ENCODE results near the gene ANKRD11. TPM values are rescaled to one million over a fixed set of nuclear protein-coding genes. Genes with fewer than 3 reads are reported as not detected.

The ANKRD11 gene
- total RNA-seq, 1 experiment from 2014 or later: 266 TPM

DNA sequence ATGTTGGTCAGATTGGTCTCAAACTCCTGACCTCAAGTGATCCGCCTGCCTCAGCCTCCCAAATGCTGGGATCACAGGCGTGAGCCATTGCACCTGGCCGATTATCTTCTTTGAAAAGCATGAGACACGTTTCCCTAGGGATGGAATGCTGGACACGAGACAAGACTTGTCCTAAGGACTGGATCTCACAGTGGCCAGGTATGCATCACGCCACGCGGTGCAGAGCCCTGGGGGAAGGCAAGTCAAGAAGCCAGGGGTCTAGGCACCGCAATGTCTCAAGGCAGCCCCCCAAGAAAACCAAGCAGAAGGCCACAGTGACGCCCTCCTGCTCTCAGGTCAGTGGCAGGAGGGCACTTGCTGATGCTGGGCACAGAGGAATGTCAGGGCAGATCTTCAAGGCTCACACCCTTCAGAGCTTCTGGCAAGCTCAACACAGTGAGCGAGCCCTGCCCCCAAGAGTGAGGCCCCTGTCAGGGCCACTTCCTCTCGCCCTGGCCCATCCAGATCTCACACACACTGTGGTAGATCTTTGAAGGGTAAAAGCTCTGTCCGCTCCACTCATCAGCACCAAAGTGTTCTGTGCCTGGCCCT is 138.2 kb downstream of the ANKRD11 start:
- Histone ChIP-seq H3K36me3 (ENCODE audit: control insufficient read depth in 1 of 2, insufficient read depth in 2 of 2, low read length in 2 of 2) (no peaks in the 10 kb centered on the region), H2AFZ (ENCODE audit: low read depth, low read length, poor library complexity, severe bottlenecking) (no peak overlapping the region), H3K27ac (ENCODE audit: low read depth, low read length) (no peak overlapping the region), H3K27me3 (ENCODE audit: insufficient read depth, low read length) (no peaks in the 10 kb centered on the region), H4K20me1 (ENCODE audit: insufficient read depth) (peaks cover 39% of the 10 kb centered on the region; the same call in 1 of the 2 replicates), H3K9ac (ENCODE audit: low read length) (no peak overlapping the region), H3K4me2 (ENCODE audit: low read length) (no peak overlapping the region), H3K4me3 (replicated peaks in 1 of 2; ENCODE audit: low read depth in 1 of 2, low read length in 2 of 2) (no peak overlapping the region), H3K4me1 (ENCODE audit: control insufficient read depth in 1 of 2, insufficient read depth in 2 of 2, low read length in 2 of 2) (peaks cover 3 to 42% of the 10 kb centered on the region in 2 experiments; a peak in 3 of 4 replicates), H3K9me3 (ENCODE audit: control insufficient read depth in 1 of 2, insufficient read depth in 1 of 2, low read depth in 1 of 2, low read length in 2 of 2) (no peaks in the 10 kb centered on the region), H3K79me2 (ENCODE audit: insufficient read depth, low read length) (peaks cover 100% of the 10 kb centered on the region), H3K9me2 (ENCODE audit: insufficient read depth) (no peaks in the 10 kb centered on the region)
- ATAC-seq (no peak), DNase-seq (ENCODE audit: low read depth, low spot score) (no peak)
- BruUV-seq (replicated peaks): no TSS peak
- ChIA-PET CTCF (no interaction called here), RAD21 (ENCODE audit: low non-redundant PET in 1 of 2, low total read pairs in 2 of 2, uncharacterized antibody in 2 of 2, unreplicated experiment in 2 of 2) (no interaction called here), POLR2A (no interaction called here)
- TF ChIP-seq EZH2 (IDR thresholded peaks at IDR 0.05): no peak
- no peak for TF ChIP-seq RAD21 (IDR thresholded peaks at IDR 0.05; ENCODE audit: low read depth)
- TF ChIP-seq, protein P1, sequence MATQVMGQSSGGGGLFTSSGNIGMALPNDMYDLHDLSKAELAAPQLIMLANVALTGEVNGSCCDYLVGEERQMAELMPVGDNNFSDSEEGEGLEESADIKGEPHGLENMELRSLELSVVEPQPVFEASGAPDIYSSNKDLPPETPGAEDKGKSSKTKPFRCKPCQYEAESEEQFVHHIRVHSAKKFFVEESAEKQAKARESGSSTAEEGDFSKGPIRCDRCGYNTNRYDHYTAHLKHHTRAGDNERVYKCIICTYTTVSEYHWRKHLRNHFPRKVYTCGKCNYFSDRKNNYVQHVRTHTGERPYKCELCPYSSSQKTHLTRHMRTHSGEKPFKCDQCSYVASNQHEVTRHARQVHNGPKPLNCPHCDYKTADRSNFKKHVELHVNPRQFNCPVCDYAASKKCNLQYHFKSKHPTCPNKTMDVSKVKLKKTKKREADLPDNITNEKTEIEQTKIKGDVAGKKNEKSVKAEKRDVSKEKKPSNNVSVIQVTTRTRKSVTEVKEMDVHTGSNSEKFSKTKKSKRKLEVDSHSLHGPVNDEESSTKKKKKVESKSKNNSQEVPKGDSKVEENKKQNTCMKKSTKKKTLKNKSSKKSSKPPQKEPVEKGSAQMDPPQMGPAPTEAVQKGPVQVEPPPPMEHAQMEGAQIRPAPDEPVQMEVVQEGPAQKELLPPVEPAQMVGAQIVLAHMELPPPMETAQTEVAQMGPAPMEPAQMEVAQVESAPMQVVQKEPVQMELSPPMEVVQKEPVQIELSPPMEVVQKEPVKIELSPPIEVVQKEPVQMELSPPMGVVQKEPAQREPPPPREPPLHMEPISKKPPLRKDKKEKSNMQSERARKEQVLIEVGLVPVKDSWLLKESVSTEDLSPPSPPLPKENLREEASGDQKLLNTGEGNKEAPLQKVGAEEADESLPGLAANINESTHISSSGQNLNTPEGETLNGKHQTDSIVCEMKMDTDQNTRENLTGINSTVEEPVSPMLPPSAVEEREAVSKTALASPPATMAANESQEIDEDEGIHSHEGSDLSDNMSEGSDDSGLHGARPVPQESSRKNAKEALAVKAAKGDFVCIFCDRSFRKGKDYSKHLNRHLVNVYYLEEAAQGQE (IDR thresholded peaks at IDR 0.05; ENCODE audit: low read depth): no peak
- TF ChIP-seq ATF3 (IDR thresholded peaks at IDR 0.05): no peak
- no peak for TF ChIP-seq SP1 (IDR thresholded peaks at IDR 0.05; ENCODE audit: low read depth)
- TF ChIP-seq EZH2phosphoT487 (IDR thresholded peaks at IDR 0.05; ENCODE audit: borderline replicate concordance): no peak
- TF ChIP-seq YY1 (IDR thresholded peaks at IDR 0.05; ENCODE audit: extremely low read depth, insufficient replicate concordance, low read depth, low read length): no peak
- no peak for TF ChIP-seq FOSL1 (IDR thresholded peaks at IDR 0.05; ENCODE audit: low read depth)
- TF ChIP-seq, protein P2, sequence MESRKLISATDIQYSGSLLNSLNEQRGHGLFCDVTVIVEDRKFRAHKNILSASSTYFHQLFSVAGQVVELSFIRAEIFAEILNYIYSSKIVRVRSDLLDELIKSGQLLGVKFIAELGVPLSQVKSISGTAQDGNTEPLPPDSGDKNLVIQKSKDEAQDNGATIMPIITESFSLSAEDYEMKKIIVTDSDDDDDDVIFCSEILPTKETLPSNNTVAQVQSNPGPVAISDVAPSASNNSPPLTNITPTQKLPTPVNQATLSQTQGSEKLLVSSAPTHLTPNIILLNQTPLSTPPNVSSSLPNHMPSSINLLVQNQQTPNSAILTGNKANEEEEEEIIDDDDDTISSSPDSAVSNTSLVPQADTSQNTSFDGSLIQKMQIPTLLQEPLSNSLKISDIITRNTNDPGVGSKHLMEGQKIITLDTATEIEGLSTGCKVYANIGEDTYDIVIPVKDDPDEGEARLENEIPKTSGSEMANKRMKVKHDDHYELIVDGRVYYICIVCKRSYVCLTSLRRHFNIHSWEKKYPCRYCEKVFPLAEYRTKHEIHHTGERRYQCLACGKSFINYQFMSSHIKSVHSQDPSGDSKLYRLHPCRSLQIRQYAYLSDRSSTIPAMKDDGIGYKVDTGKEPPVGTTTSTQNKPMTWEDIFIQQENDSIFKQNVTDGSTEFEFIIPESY (IDR thresholded peaks at IDR 0.05; ENCODE audit: extremely low read depth, insufficient replicate concordance, low read length): no peak
- no peak for TF ChIP-seq CBX3 (IDR thresholded peaks at IDR 0.05; ENCODE audit: low read depth)
- no peak for TF ChIP-seq ELF1 (IDR thresholded peaks at IDR 0.05; ENCODE audit: borderline replicate concordance, low read depth)
- TF ChIP-seq, protein P3, sequence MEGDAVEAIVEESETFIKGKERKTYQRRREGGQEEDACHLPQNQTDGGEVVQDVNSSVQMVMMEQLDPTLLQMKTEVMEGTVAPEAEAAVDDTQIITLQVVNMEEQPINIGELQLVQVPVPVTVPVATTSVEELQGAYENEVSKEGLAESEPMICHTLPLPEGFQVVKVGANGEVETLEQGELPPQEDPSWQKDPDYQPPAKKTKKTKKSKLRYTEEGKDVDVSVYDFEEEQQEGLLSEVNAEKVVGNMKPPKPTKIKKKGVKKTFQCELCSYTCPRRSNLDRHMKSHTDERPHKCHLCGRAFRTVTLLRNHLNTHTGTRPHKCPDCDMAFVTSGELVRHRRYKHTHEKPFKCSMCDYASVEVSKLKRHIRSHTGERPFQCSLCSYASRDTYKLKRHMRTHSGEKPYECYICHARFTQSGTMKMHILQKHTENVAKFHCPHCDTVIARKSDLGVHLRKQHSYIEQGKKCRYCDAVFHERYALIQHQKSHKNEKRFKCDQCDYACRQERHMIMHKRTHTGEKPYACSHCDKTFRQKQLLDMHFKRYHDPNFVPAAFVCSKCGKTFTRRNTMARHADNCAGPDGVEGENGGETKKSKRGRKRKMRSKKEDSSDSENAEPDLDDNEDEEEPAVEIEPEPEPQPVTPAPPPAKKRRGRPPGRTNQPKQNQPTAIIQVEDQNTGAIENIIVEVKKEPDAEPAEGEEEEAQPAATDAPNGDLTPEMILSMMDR (IDR thresholded peaks at IDR 0.05 in 2 of 3, conservative IDR thresholded peaks at IDR 0.05 in 1 of 3; ENCODE audit: borderline replicate concordance in 1 of 3, insufficient read depth in 1 of 3, low read depth in 2 of 3, low read length in 2 of 3): no peak
- TF ChIP-seq JUND (IDR thresholded peaks at IDR 0.05): no peak
- no peak for TF ChIP-seq ZFX (IDR thresholded peaks at IDR 0.05)
- TF ChIP-seq SRF (IDR thresholded peaks at IDR 0.05; ENCODE audit: low read depth): no peak
- TF ChIP-seq TCF7L2 (IDR thresholded peaks at IDR 0.05; ENCODE audit: borderline replicate concordance, extremely low read depth, insufficient read depth, insufficient read length): no peak
- intact Hi-C loops (cut with micrococcal nuclease): no loop called here

All from HCT116 (cell line).